Measurements from ENCODE around the gene IL1RAPL2.

DNA sequence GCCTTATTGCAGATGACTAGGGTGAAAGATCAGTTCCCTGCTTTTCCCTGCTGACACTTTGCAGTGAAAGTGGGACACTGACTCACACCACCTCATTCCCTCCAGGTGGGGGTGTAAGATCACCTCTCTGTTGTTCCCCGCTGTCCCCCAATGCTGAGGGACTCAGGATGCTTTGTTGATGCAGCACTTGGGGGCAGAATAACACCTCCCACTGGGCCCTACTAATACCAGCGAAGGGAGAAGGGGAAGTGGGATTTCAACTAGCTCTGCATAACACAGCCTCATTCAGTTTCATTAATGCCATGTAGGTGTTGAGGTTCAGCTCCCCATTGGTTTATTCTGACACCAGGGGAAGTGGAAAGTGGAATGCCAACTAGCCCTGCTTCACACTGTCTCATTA lies 43.6 kb upstream of the IL1RAPL2 start:
- TF ChIP-seq YY1 (IDR thresholded peaks at IDR 0.05; ENCODE audit: insufficient read depth, insufficient read length) (no peak), SUZ12 (IDR thresholded peaks at IDR 0.05; ENCODE audit: extremely low read depth, insufficient read depth, insufficient read length) (no peak), ZNF274 (IDR thresholded peaks at IDR 0.05; ENCODE audit: low read depth, low read length) (no peak)

All from NT2/D1 (cell line).